ENCODE data around the gene COIL. TPM values are rescaled to one million over a fixed set of nuclear protein-coding genes. Genes with fewer than 3 reads are reported as not detected.

COIL gene
- total and polyA plus RNA-seq, 2 of the 13 experiments (the other 11 are each of a cell fraction or from before 2014, with no cell fraction given): 8.1 to 29.4 TPM

DNA sequence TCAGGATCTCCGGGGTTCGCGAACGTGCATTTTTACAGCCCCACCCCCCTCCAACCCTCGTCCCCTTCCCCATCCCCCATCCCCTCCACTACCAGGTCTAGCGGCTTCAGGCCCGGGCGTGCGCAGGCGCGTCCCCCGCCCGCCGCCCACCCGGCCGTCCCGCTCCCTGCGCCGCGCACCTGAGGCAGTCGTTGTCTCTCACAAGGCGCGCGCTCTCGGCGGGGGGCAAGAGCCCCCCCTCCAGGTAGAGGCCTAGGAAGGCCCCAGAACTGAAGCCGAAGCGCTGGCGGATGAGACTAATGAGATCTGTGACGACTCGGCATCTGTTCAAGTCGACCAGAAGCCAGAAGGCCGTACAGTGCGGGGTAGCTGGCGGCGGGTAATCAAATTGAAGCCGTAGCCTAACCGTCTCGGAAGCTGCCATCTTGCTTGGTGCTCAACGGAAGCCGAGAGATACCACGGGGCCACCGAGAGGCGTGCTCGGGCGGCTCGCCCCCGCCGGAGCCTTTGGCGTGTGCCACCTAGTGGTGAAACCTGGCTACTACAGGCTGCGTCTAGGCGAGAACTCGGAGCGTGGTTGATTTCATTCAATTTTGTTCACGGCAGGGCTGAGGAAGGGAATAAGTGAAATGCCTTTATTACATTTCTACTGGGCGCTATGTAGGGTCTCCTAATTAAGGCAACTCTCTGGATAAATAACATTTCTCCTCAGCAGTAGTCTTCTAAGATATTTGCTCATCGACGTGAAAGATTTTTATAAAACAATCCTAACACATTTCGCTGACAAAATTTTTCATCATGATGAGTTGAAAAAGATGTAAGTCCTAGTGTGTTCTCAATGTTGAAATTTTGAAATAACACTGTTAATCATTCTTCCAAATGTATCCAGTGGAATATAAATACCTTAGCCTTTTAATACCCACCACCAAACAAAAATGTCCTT is at the start of gene COIL (continued):
- peak; percentile 39 for TF ChIP-seq ZNF879 (CRISPR knock-in tag; IDR thresholded peaks at IDR 0.05)
- TF ChIP-seq, protein P1, sequence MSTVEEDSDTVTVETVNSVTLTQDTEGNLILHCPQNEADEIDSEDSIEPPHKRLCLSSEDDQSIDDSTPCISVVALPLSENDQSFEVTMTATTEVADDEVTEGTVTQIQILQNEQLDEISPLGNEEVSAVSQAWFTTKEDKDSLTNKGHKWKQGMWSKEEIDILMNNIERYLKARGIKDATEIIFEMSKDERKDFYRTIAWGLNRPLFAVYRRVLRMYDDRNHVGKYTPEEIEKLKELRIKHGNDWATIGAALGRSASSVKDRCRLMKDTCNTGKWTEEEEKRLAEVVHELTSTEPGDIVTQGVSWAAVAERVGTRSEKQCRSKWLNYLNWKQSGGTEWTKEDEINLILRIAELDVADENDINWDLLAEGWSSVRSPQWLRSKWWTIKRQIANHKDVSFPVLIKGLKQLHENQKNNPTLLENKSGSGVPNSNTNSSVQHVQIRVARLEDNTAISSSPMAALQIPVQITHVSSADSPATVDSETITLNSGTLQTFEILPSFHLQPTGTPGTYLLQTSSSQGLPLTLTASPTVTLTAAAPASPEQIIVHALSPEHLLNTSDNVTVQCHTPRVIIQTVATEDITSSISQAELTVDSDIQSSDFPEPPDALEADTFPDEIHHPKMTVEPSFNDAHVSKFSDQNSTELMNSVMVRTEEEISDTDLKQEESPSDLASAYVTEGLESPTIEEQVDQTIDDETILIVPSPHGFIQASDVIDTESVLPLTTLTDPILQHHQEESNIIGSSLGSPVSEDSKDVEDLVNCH (CRISPR knock-in tag; IDR thresholded peaks at IDR 0.05): no peak
- TF ChIP-seq SMC3 (IDR thresholded peaks at IDR 0.05; ENCODE audit: low read length): peak; percentile 60
- TF ChIP-seq, protein P2, sequence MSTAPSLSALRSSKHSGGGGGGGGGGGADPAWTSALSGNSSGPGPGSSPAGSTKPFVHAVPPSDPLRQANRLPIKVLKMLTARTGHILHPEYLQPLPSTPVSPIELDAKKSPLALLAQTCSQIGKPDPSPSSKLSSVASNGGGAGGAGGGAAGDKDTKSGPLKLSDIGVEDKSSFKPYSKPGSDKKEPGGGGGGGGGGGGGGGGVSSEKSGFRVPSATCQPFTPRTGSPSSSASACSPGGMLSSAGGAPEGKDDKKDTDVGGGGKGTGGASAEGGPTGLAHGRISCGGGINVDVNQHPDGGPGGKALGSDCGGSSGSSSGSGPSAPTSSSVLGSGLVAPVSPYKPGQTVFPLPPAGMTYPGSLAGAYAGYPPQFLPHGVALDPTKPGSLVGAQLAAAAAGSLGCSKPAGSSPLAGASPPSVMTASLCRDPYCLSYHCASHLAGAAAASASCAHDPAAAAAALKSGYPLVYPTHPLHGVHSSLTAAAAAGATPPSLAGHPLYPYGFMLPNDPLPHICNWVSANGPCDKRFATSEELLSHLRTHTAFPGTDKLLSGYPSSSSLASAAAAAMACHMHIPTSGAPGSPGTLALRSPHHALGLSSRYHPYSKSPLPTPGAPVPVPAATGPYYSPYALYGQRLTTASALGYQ (CRISPR knock-in tag; IDR thresholded peaks at IDR 0.05): peak; percentile 73
- TF ChIP-seq ZNF547 (CRISPR knock-in tag; IDR thresholded peaks at IDR 0.05): peak; percentile 84
- TF ChIP-seq ZNF282 (IDR thresholded peaks at IDR 0.05; ENCODE audit: partially characterized antibody): no peak
- no peak; the same call in 1 of the 2 replicates for TF ChIP-seq MAF1 (CRISPR knock-in tag; IDR thresholded peaks at IDR 0.05; ENCODE audit: borderline replicate concordance)
- no peak for TF ChIP-seq MYNN (CRISPR knock-in tag; IDR thresholded peaks at IDR 0.05; ENCODE audit: low read depth)
- TF ChIP-seq SP2 (CRISPR knock-in tag; IDR thresholded peaks at IDR 0.05): peak; percentile 34; the same call in 1 of the 2 replicates
- 0 out of 2 replicates have a peak, but pooled peaks have one; percentile 13 for TF ChIP-seq NR2F6 (IDR thresholded peaks at IDR 0.05)
- peak; percentile 72; the same call in 1 of the 2 replicates for TF ChIP-seq NR2F6 (CRISPR knock-in tag; IDR thresholded peaks at IDR 0.05)
- TF ChIP-seq ATRX (CRISPR knock-in tag; IDR thresholded peaks at IDR 0.05; ENCODE audit: borderline replicate concordance): no peak
- peak; percentile 93 for TF ChIP-seq YEATS2 (CRISPR knock-in tag; IDR thresholded peaks at IDR 0.05; ENCODE audit: borderline replicate concordance)
- peak; percentile 96 for TF ChIP-seq ZNF747 (CRISPR knock-in tag; IDR thresholded peaks at IDR 0.05; ENCODE audit: borderline replicate concordance)
- TF ChIP-seq ZFP82 (CRISPR knock-in tag; IDR thresholded peaks at IDR 0.05; ENCODE audit: borderline replicate concordance): 0 out of 2 replicates have a peak, but pooled peaks have one; percentile 64
- peak; percentile 72; the same call in 1 of the 2 replicates for TF ChIP-seq ZNF510 (CRISPR knock-in tag; IDR thresholded peaks at IDR 0.05; ENCODE audit: low read depth)
- 0 out of 2 replicates have a peak, but pooled peaks have one; percentile 50 for TF ChIP-seq ZNF253 (CRISPR knock-in tag; IDR thresholded peaks at IDR 0.05; ENCODE audit: borderline replicate concordance)
- TF ChIP-seq, protein P3, sequence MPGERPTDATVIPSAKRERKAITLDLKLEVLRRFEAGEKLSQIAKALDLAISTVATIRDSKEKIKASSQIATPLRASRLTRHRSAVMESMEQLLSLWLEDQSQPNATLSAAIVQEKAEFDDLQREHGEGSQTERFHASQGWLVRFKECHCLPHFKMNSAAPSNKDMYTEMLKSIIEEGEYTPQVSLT (CRISPR knock-in tag; IDR thresholded peaks at IDR 0.05; ENCODE audit: borderline replicate concordance, low read depth): no peak
- TF ChIP-seq, protein P4, sequence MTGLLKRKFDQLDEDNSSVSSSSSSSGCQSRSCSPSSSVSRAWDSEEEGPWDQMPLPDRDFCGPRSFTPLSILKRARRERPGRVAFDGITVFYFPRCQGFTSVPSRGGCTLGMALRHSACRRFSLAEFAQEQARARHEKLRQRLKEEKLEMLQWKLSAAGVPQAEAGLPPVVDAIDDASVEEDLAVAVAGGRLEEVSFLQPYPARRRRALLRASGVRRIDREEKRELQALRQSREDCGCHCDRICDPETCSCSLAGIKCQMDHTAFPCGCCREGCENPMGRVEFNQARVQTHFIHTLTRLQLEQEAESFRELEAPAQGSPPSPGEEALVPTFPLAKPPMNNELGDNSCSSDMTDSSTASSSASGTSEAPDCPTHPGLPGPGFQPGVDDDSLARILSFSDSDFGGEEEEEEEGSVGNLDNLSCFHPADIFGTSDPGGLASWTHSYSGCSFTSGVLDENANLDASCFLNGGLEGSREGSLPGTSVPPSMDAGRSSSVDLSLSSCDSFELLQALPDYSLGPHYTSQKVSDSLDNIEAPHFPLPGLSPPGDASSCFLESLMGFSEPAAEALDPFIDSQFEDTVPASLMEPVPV (CRISPR knock-in tag; IDR thresholded peaks at IDR 0.05): no peak
- TF ChIP-seq SRF (IDR thresholded peaks at IDR 0.05; ENCODE audit: low read depth, low read length): no peak
- no peak for TF ChIP-seq ZNF180 (CRISPR knock-in tag; IDR thresholded peaks at IDR 0.05; ENCODE audit: borderline replicate concordance, low read depth)
- TF ChIP-seq, protein P5, sequence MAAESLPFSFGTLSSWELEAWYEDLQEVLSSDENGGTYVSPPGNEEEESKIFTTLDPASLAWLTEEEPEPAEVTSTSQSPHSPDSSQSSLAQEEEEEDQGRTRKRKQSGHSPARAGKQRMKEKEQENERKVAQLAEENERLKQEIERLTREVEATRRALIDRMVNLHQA (CRISPR knock-in tag; IDR thresholded peaks at IDR 0.05): 0 out of 2 replicates have a peak, but pooled peaks have one; percentile 83
